ENCODE results near the gene MRGPRD. TPM values are rescaled to one million over a fixed set of nuclear protein-coding genes. Genes with fewer than 3 reads are reported as not detected.

Gene MRGPRD
- total and polyA plus RNA-seq, 11 donors, result not detected

GRCh38 chr11:69011624-69012091 lies 30.9 kb upstream of the MRGPRD start:
- H3K36me3 ChIP-seq, result peaks cover 0 to 4% (median 0%) of the 10 kb centered on the region in 9 donors
- no peaks in the 10 kb centered on the region for H3K9me3 ChIP-seq
- 81 to 92% (median 81%) methylated on average over 8 to 9 of the region's 9 CpGs for WGBS, 4 donors
- H3K4me1 ChIP-seq, result peaks cover 0 to 58% (median 32%) of the 10 kb centered on the region in 12 donors
- no peak for TF ChIP-seq POLR2A (IDR thresholded peaks at IDR 0.05)
- TF ChIP-seq, protein P1, sequence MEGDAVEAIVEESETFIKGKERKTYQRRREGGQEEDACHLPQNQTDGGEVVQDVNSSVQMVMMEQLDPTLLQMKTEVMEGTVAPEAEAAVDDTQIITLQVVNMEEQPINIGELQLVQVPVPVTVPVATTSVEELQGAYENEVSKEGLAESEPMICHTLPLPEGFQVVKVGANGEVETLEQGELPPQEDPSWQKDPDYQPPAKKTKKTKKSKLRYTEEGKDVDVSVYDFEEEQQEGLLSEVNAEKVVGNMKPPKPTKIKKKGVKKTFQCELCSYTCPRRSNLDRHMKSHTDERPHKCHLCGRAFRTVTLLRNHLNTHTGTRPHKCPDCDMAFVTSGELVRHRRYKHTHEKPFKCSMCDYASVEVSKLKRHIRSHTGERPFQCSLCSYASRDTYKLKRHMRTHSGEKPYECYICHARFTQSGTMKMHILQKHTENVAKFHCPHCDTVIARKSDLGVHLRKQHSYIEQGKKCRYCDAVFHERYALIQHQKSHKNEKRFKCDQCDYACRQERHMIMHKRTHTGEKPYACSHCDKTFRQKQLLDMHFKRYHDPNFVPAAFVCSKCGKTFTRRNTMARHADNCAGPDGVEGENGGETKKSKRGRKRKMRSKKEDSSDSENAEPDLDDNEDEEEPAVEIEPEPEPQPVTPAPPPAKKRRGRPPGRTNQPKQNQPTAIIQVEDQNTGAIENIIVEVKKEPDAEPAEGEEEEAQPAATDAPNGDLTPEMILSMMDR (IDR thresholded peaks at IDR 0.05), result no peak
- no peak for ATAC-seq
- no peak for DNase-seq
- H3K27me3 ChIP-seq, result peaks cover 0 to 43% (median 4%) of the 10 kb centered on the region in 9 donors
- intact Hi-C loops (cut with DNase I), result loop anchor here in 2 of 10 donors (5.0 kb wide), 2 partner anchors 76 to 119 kb away; no protein-coding TSS in a partner anchor
- peak overlapping the region in 11 of 12 donors; percentile 24 to 65 (median 49) for H3K4me3 ChIP-seq
- peak overlapping the region in 8 of 12 donors; percentile 74 to 93 (median 78) for H3K27ac ChIP-seq

DNA sequence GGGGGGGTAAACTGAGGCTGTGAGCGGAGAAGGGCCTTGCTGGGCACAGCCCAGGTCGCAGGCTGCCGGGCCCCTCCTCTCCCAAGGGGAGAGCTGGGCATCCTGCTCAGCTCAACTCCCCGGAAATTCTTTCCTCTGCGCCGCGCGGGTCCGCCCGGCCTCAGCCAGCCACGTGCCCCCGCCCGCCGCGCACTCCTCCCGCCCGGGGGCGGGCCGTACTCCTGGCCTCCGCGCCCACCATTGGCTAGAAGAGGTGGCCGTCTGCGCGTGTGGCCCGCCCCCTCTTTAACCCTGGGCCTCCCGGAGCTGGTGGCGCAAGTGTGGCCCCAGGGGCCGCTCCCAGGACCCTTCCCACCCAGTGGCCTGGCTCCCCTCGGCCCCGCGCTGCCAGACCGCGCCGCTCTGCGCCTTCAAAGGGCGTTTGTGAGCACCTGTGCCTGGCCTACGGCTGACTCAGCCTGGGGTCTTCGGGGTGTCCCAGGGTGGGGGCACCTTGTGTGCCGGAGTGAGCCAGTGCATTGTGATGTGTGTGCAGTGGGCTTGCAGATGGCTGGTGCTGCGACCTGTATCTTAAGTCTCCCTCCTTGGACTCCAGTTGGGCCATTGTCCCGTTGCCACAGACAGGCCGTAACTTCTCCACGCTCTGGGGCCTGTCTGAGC lies 30.3 kb upstream of the MRGPRD start:
- peaks cover 0 to 58% (median 32%) of the 10 kb centered on the region in 12 donors for H3K4me1 ChIP-seq
- peaks cover 0 to 43% (median 4%) of the 10 kb centered on the region in 9 donors for H3K27me3 ChIP-seq
- intact Hi-C loops (cut with DNase I), result loop anchor here in 2 of 10 donors (5.0 kb wide), 2 partner anchors 76 to 119 kb away; no protein-coding TSS in a partner anchor
- ATAC-seq (peak in 3 of 4 donors; percentile 61 to 67 (median 64)), DNase-seq (peak; percentile 67 to 86 (median 79))
- TF ChIP-seq, protein P1 (IDR thresholded peaks at IDR 0.05), result no peak
- TF ChIP-seq POLR2A (IDR thresholded peaks at IDR 0.05), result peak in 1 of 2 donors; percentile 29
- H3K27ac ChIP-seq, result peak overlapping the region in 10 of 12 donors; percentile 23 to 93 (median 72)
- WGBS, 4 donors, result 14 to 41% (median 16%) methylated on average over 16 to 43 of the region's 43 CpGs
- H3K36me3 ChIP-seq, result peaks cover 0 to 4% (median 0%) of the 10 kb centered on the region in 9 donors
- no peaks in the 10 kb centered on the region for H3K9me3 ChIP-seq
- peak overlapping the region in 11 of 12 donors; percentile 24 to 65 (median 49) for H3K4me3 ChIP-seq

DNA sequence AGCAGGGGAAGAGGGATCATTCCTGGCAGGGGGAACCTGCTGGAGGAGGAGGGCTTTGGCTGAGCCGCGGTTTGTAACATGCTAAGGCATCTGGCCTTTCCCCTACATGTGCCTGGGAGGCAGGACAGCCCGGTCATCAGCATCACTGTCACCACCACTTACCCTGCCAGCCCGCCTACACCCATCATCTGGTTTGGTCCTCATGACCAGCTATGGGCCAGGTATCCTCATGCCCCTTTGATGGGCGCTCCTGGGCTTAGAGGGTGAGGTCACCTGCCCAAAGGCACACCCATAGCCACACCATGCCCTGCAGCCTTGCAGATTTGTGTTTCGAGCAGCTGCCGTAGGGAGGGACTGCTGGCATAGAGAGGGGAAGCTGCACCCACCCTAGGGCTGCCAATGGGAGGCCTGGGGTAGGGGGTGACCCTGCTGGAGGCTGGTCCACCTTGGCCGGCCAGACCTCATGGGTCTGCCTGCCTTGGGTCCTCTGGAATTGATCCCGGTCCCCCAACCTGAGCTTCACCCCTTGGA lies 29.6 kb upstream of the MRGPRD start:
- ATAC-seq, result peak in 1 of 4 donors; percentile 20
- peak overlapping the region in 10 of 12 donors; percentile 23 to 93 (median 72) for H3K27ac ChIP-seq
- DNase-seq, result no peak
- peaks cover 0 to 43% (median 4%) of the 10 kb centered on the region in 9 donors for H3K27me3 ChIP-seq
- H3K36me3 ChIP-seq, result peaks cover 0 to 10% (median 0%) of the 10 kb centered on the region in 9 donors
- no peaks in the 10 kb centered on the region for H3K9me3 ChIP-seq
- TF ChIP-seq, protein P1 (IDR thresholded peaks at IDR 0.05), result no peak
- no peak for TF ChIP-seq POLR2A (IDR thresholded peaks at IDR 0.05)
- intact Hi-C loops (cut with DNase I), result loop anchor here in 2 of 10 donors (5.0 kb wide), 2 partner anchors 77 to 118 kb away; no protein-coding TSS in a partner anchor
- peak overlapping the region in 10 of 12 donors; percentile 24 to 65 (median 50) for H3K4me3 ChIP-seq
- peaks cover 0 to 58% (median 32%) of the 10 kb centered on the region in 12 donors for H3K4me1 ChIP-seq
- WGBS, 4 donors, result 40 to 62% (median 43%) methylated on average over 9 of the region's 9 CpGs
